ENCODE results near the gene SLC17A2. TPM values are rescaled to one million over a fixed set of nuclear protein-coding genes. Genes with fewer than 3 reads are reported as not detected.
"Not testable (repeated sequence)": the region's sequence is repeated elsewhere in the genome, so short reads cannot be mapped to it uniquely, and the experiment has no call there.

SLC17A2 gene
- total RNA-seq, 1 donor from 2014 or later: not detected

DNA sequence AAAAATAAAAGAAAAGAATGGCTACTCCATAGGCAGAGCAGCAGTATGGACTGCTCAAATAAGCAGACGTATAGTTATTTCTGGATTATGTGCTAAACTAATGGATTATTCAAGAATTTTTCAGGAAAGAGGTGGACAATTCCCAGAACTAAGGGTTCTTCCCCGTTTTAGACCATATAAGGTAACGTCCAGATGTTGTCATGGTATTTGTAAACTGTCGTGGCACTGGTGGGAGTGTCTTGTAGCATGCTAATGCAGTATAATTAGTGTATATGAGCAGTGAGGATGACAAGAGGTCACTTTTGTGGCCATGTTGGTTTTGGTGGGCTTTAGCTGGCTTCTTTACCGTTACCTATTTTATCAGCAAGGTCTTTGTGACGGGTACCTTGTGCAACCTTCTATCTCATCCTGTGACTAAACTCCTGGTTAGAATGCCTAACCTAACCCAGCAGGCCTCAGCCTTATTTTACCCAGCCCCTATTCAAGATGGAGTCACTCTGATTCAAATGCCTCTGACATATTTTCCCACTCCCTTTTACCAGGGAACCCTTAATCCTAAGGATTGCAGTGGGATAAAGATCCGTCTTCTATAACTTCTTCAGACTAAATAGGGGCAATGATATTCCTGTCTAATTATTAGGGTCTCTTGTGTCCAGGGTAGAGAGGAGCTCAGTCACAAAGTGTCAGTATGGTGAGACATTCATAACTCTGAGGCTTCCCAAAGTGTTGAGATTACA, 21.0 kb upstream of the SLC17A2 start:
- DNase-seq: no peak

DNA sequence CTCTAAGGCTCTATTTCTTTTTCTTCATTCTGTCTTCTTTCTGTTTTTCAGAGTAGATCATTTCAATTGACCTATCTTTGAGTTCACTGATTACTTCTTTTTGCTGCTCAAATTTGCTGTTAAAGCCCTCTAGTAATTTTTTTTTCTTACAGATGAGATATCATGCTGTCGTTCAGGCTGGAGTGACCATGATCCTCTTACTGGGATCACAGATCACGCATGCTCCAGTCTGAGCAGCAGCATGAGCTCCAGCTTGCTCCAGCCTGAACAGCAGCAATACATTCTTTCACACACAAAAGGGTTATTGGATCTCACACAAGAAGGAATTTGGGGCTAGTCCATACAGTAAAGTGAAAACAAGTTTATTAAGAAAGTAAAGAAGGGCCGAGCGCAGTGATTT, 19.8 kb upstream of the SLC17A2 start:
- DNase-seq: no peak

DNA sequence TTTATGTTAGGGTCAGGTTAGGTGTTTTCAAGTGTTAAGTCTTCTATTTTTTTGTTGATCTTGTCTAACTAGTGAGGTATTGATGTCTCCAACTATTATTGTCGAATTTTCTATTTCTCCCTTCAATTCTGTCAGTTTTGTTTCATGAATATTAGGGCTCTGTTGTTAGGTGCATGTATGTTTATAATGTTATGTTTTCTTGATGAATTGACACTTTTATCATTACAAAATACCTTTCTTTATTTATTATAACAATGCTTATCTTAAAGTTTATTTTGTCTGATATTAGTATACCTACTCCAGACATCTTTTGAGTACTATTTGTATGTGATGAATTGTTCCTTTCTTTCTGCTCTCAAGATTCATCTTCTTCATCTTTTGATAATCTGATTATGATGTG, 19.2 kb upstream of the SLC17A2 start:
- DNase-seq: no peak

DNA sequence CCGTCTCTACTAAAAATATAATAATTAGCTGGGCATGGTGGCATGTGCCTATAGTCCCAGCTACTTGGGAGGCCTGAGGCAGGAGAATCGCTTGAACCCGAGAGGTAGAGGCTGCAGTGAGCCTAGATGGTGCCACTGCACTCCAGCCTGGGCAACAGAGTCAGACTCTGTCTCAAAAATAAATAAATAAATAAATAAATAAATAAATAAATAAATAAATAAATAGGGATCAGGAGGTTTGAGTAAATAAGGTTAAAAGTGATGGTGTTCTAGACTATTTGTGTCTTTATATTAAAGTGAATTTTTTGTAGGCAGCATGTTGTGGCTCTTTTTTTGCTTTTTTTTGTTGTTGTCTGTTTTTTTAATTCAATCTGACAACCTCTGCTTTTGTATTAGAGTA, 17.0 kb upstream of the SLC17A2 start:
- DNase-seq: not testable (repeated sequence)

DNA sequence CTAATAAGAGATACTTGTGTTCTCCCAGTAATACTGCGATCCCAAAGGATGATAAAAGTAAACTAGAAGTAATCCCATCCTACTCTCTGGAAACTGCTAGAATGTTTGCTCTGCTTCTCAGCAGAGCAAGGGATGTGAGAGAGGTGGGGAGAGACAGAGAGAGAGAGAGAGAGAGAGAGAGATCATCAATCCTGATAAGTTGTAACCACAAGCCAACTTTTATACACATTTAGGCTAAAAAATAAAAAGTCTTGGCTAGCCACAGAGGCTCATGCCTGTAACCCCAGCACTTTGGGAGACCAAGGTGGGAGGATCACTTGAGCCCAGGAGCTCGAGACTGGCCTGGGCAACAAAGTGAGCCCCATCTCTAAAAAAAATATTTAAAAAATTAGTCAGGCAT, 16.1 kb upstream of the SLC17A2 start:
- no peak for DNase-seq

DNA sequence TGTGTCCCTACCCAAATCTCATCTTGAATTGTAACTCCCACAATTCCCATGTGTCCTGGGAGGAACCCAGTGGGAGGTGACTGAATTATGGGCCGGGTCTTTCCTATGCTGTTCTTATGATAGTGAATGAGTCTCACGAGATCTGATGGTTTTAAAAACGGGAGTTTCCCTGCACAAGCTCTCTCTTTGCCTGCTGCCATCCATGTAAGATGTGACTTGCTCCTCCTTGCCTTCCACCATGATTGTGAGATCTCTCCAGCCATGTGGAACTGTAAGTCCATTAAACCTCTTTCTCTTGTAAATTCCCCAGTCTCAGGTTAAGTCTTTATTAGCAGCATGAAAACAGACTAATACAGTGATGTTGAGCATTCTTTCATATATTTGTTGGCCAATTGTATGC, 15.2 kb upstream of the SLC17A2 start:
- not testable (repeated sequence) for DNase-seq

DNA sequence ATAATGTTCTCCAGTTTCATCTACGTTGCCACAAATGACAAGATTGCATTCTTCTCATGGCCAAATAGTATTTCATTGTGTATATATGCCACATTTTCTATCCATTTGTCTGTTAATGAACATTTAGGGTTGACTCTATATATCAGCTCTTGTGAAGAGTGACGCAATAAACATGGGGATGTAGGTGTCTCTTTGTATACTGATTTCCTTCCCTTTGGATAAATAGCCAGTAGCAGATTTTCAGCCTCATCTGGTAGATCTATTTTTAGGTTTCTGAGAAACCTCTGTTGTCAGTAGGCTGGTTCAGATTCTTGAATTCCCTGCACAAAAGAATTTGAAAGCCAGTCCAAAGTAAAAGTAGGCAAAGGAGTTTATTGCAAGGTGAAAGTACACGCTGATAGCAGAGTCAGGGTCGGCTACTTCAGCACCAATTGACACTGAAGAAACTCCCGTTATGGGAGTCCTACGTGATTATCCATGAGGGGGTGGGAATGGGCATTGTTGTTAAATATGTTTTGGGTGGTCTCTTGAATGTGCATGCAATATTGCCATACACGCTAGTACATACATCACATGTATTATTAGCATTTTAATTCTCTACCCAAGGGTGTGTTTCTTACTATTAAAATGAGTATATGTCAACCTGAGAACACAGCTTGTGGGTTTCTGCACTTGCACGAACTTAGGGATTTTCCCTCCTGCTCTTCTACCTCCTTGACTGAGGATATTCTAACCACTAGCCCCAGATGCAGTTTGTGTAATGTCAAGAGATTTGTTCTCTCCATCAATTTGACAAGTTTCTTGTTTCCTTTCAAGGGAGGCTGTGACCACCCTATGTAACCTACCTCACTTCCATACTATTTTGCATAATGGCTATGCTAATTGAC, 14.4 kb upstream of the SLC17A2 start:
- no peak for DNase-seq

DNA sequence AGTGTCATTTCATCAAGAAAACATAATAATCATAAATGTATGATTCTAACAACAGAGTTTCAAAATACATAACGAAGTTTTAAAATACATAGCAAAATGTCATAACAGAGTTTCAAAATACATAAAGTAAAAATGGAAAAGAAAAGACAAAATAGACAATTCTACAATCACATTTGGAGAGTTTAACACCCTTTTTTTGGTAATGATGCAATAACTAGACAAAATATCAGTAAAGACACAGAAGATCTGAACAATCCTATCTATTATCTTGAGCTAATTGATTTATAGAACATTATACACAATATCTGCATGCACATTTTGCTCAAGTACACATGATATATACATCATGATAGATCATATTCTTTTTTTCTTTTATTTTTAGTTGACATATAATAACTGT, 13.4 kb upstream of the SLC17A2 start:
- DNase-seq: no peak

DNA sequence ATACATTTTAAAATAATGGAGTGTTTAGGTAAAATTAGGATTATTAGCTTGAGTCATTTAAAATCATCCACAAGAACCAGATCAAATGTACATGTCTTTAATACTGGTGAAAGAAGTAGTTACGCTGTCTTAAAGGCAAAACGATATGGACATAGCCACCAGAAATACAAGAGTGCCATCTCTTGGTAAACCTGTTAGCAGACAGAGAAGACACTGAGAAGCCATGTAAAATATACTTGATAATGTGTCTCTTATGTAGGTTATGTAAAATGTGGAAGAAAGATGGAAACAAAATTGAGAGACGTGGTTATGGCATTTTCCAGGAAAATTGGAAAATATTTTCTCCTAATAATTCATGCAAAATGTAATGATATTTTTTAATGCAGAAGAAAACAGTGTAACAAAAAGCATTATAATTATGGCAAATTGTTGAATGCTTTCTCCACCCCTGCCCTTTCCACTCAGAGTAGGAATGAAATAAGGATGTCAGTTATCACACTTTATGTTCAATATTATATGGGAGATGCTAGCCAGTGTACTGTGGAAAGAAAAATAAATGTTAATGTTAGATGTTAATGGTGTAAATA, 12.2 kb upstream of the SLC17A2 start:
- DNase-seq: peak; percentile 39

DNA sequence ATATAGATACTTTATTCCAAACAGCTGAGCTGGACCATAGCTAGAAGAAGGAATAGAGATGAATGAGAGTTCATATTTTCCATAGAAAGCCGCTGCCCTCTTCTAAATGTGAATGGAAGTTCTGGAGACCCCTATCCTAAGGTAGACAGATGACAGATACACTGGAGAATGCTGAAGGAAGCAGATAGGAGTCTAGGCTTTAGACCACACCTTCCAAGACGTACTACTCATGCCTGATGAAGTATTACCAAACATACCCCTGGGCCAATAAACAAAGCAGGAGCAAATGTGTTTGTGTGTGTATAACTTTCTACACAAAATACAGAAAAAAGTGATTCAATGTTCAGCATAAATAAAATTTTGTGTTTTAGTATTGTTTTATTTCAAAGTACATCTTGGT, 9.1 kb upstream of the SLC17A2 start:
- no peak for DNase-seq

DNA sequence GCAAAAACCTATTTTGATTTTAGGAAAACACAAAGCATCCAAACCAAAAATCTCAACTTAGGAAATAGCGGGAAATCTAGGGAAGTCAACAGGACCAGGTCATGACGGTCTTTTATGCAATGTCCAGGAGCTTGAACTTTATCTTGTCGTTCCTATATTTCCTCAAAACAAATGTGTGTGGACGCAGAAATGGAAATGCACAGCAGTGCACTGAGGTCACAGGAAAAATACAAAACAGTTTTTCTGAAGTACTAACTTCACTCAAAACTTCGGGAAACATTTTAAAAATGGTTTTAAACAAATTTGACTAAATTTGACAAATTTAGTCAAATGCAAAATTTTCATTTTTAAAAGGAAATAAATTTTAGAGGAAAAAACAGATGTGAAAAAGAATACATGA, 5.5 kb upstream of the SLC17A2 start:
- no peak for DNase-seq

DNA sequence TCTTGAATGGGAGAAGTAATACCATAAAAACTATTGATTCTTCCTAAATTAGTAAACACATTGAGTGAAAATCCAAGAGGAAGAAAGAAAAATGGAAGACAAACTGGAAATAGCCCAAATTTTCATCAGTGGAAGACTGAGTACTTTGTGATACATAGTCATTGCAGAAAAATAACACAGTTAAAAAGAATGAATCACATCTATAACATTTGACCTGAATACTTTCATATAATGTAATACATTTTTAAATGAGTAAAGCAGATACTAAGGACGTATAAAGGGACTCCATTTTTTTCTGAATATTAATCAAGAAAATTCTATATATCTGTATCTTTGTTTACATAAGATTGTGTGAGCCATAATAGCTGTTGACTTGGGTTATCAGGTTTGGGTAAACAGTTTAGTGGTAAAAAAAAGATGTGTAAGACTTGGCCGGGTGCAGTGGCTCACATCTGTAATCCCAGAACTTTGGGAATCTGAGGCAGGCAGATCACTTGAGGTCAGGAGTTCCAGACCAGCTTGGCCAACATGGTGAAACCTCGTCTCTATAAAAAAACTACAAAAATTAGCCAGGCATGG, 4.3 kb upstream of the SLC17A2 start:
- no peak for DNase-seq

DNA sequence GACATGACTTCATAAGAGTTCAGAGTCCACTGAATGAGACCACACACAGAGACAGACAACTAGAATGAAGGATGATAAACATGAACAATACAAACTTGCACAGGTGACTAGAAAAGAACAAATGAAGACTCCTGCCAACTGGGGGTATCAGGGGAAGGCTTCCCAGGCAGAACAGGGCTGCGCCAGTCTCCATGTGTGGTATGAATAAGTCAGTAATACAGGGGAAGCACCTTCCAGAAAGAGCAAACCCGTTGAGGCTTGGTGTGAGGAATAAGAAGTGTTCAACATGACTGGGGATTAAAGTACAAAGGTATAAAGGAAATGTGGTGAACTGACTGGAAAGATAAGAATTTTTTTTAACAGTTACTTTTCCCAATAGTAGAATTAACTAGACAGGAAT, 3.7 kb upstream of the SLC17A2 start:
- DNase-seq: no peak

DNA sequence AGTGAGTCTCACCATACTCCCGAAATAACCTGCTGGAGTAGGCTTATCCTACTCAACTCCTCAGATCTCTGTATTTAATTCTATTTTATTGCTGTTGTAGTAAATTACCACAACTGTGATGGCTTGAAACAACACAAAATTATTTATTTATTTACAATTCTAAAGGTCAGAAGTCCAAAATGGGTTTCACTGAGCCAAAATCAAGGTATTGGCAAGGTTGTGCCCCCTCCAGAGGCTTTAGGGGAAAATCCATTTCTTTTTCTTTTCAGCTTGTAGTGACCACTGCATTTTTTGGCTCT, 869 bp upstream of the SLC17A2 start:
- no peak for DNase-seq

DNA sequence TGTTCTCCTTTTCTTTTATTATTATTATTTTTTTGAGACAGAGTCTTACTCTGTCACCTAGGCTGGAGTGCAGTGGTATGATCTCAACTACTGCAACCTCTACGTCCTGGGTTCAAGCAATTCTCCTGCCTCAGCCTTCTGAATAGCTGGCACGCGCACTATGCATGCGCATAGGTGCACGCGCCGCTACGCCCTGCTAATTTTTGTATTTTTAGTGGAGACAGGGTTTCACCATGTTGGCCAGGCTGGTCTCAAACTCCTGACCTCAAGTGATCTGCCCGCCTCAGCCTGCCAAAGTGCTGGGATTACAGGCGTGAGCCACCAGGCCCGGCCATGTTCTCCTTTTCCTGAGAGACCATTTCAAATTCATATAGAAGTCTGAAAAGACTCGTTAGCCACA, 706 bp downstream of the SLC17A2 start:
- not testable (repeated sequence) for DNase-seq

DNA sequence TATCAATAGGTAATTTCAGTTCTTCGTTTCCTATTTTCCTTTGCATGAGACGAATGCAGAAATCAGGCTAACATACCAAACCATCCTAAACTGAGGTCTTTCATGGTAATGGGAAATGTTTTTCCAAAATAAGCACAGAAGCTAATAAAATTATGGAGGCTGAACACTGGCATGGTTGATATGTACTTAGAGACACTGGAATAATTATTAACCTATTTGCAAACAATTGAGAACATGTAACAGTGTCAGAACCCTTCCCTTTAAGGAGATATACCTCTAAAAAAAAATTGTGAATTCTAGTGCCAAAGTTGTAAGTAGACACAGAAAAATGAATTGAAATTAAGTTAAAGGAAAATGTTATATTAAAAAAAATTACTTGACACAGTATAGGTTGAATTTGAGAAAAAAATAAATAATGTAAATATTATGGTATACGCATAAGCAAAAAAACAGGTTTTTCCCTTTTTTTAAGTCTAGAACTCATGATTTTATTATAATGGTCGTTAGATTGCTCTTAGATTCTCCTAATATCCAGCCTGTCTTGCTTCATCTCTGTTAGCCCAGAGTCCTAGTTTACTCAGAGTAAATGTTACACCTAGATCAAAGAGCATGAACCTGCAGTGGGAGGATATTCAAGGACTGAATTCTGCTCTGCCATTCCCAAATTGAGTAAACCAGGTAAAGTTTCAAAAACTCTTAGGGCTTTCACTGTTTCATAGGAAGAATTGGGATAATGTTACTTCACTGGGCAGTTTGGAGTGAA, 1.7 kb downstream of the SLC17A2 start:
- no peak for DNase-seq

DNA sequence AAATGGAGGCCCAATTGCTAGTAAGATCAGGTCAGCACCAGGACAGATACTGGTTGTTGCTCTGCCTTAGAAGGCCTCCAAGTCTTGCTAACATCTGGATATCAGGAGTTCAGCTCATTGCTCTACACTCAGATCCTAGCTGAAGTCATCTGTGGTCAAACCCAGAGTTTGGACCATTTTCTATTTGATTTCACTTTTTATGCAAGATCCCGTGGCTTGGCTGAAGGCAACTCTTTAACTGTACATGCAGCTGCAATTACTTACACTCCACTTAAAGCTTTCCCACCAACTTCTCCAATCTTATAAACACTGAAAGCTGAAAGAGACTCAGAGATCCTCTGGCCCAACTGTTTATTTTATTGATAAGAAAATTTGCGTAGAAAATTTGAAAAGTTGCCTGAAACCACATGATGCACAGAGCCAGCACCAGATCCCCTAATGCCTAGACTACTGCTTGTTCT, 2.7 kb downstream of the SLC17A2 start:
- no peak for DNase-seq

DNA sequence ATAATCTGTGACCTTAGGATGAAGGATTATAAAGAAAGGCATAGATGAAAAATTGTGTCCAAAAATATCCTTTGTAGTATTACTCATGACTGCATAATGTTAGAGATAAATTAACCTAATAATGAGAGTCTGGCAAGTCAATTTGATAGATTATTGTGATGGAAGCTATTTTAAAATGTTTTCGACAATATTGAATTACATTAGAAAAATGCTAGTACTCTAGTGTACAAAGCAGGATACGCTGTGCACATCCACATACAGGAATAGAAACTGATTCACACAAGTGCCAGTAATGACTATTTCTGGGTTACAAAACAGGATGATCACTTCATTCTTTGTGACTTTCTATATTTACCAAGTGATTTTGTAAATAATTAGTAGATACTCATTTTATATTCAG, 3.3 kb downstream of the SLC17A2 start:
- DNase-seq: no peak

DNA sequence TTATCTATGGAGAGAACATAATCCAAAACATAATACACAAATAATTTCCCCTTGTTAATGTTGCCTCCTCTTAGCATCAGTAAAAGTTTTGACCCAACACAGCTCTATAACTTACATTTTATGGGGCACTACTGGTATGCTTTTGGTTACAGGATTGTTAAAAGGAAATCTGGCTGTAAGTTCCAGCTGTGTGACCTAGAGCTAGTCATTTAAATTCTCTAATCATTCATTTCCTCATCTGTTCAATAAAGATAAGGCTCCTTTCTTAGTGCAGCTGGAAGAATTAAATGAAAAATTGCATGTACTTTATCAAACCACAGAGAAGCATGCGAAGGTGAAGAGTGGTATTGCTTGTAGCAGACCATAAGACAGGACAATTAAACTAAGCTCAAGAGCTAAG, 4.6 kb downstream of the SLC17A2 start:
- DNase-seq: no peak

DNA sequence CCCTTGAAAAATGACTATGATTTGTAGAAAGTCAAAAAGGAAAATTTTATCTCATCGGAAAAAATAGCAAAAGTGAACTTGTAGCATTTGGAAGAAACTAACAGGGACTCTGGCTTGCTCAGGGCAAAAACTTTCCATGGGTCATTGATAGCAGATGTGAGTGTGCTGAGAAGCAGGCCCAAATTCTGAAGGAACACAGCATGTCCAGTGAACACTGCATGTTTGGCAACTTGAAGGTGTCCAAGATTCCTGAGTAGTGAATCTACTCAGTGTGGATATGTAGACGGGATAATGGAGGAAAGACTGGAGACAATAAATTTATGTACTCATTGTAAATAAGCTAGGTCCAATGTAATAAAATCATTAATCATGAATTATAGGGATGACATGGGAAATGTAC, 8.2 kb downstream of the SLC17A2 start:
- no peak for DNase-seq

DNA sequence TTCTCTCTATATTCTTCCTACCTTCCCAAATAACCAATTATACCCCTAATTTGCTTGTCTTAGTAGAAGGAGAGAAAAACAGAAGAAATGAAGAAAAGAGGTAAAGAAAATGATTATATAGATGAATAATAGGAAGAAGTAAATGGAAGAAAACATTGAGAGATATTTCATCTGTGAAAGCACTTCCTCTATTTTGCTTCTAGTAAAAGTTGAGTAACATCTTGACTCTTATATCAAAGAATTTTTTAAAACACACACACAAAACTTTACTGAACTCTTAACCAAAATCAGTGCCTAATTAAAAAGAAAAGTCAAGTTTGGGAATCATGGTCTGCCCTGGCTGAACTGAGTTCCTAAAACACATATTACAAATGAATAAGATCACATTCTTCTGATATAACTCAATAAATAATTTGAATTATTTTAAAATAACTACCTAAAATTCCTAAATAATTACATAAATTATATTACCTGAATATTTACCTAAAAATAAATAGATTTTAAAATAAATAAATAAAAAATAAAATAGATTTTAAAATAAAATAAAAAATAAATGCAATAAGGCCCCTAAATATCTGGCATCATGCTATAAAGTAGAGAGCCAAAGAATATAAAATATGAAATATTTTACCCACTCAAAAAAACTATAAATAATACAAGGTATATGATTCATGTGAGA, 8.8 kb downstream of the SLC17A2 start:
- no peak for DNase-seq

DNA sequence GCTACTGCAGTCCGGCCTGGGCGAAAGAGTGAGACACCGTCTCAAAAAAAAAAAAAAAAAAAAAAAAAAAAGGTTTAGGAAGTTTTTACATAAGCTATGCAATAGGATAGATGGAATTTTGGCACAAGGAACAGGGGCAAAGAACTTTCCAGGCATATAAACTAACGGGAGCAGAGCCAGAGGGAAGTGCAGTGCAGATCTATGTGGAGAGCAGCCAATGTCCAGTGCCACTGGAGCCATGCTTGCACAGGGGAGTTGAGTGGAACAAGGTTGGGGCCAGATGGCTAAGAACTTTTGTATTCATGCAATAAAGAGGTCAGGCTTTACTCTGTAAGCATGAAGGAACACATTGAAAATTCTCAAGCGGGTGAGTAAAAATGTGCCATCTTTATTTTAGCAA, 10.8 kb downstream of the SLC17A2 start:
- no peak for DNase-seq
